Tibial artery (tissue), 4 donors: Measurements from ENCODE around the gene MEIS2.
"Not testable (repeated sequence)": the region's sequence is repeated elsewhere in the genome, so short reads cannot be mapped to it uniquely, and the experiment has no call there.

Experiments used
- DNase-seq, 2 donors: peaks; one replicate each; pipeline ENCODE4 v3.0.0-alpha.2; 2019
- H3K27ac ChIP-seq, 2 donors: fragments of 200-600 bp; sonication (generic) in 1 of 2; 1 replicate in 1 of 2; 2 replicates in 1 of 2; pipeline ENCODE4 v1.5.1; 2018 to 2019; ENCODE audit warnings: mild to moderate bottlenecking in 1 of 2
- H3K27me3 ChIP-seq, 2 donors: fragments of 200-600 bp; sonication (generic) in 1 of 2; one replicate each; pipeline versions ENCODE4 v1.5.1 to v1.6.0; 2016 to 2019
- H3K36me3 ChIP-seq, 3 donors: fragments of 200-600 bp; sonication (generic) in 2 of 3; one replicate each; pipeline ENCODE4 v1.5.1; 2016 to 2019; ENCODE audit warnings: mild to moderate bottlenecking in 2 of 3
- H3K4me1 ChIP-seq, 4 donors: fragments of 200-600 bp; sonication (generic) in 2 of 4; 1 replicate in 3 of 4; 2 replicates in 1 of 4; pipeline ENCODE4 v1.5.1; 2016 to 2019
- H3K4me3 ChIP-seq, 2 donors: fragments of 200-600 bp; sonication (generic) in 1 of 2; 1 replicate in 1 of 2; 2 replicates in 1 of 2; pipeline ENCODE4 v1.5.1; 2018 to 2019; ENCODE audit warnings: mild to moderate bottlenecking in 2 of 2
- H3K9me3 ChIP-seq, 3 donors: fragments of 200-600 bp; sonication (generic) in 1 of 3; one replicate each; pipeline ENCODE4 v1.5.1; 2016 to 2019
- CTCF ChIP-seq, 2 experiments: fragments of 200-600 bp in 1 of 2; fragments of 450-650 bp in 1 of 2; IDR thresholded peaks; one replicate each; pipeline ENCODE4 v1.5.1; 2017 to 2019; ENCODE audit warnings: antibody characterized with exemption in 2 of 2, mild to moderate bottlenecking in 1 of 2, moderate library complexity in 1 of 2
- intact Hi-C: fragments of 100-400 bp; cut with DNase I; formaldehyde crosslinking; loops from one replicate; pipeline ENCODE4 v1.15.0; 2023; ENCODE audit warnings: low total_unique reads

MEIS2 gene

DNA sequence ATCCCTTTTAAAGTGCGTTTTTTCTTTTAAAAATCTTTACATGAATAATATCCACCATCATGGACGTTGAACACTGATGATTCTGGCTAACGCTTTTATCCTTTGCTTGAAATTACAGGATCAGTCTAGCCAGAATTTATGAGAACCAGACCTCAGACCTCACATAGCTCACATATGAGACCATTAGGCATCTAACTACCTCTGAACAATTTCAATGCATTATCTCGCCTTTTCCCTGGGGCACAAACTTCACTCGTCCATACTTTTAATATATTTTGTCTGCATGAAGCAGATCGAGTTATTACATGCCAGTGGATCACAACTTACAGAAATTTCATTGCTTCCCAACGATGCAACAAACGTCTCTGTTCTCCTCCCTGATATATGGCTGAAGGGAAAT lies 105.6 kb downstream of the MEIS2 start:
- Histone ChIP-seq H3K4me1 (no peaks in the 10 kb centered on the region), H3K36me3 (no peaks in the 10 kb centered on the region), H3K4me3 (no peak overlapping the region), H3K27ac (no peak overlapping the region), H3K9me3 (no peaks in the 10 kb centered on the region), H3K27me3 (no peaks in the 10 kb centered on the region)
- DNase-seq = no peak
- intact Hi-C loops = no loop called here
- TF ChIP-seq CTCF (IDR thresholded peaks at IDR 0.05) = no peak

DNA sequence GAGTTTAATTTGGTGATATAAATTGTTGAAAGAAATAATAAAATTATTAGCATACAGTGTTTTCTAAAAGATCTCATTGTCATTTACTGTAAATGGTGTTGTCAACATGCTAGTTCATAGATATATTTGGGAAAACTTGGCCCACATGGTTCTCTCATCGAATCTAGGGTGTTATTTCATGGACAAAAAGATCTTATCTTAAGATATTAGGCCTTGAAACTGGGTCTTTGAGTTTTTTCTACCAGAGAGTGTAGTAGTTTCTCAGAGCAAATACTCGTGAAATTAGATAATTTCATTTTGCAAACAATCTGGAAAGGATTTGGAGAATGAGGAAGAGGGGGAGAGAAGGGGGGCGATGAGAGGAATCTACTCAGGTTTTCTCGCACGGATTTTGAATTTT lies 107.9 kb downstream of the MEIS2 start:
- TF ChIP-seq CTCF (IDR thresholded peaks at IDR 0.05) = no peak
- intact Hi-C loops = no loop called here

GRCh38 chr15:36988947-36989346 lies 111.4 kb downstream of the MEIS2 start:
- DNase-seq = no peak
- Histone ChIP-seq H3K27me3 (no peaks in the 10 kb centered on the region), H3K27ac (no peak overlapping the region), H3K9me3 (peaks cover 0 to 10% (median 0%) of the 10 kb centered on the region in 3 donors), H3K4me3 (no peak overlapping the region), H3K4me1 (no peaks in the 10 kb centered on the region), H3K36me3 (peaks cover 0 to 5% (median 0%) of the 10 kb centered on the region in 3 donors)
- no peak for TF ChIP-seq CTCF (IDR thresholded peaks at IDR 0.05)
- intact Hi-C loops = no loop called here

More for the DNA sequence above, 107.9 kb downstream of the MEIS2 start:
- H3K27ac ChIP-seq = no peak overlapping the region
- no peaks in the 10 kb centered on the region for H3K4me1 ChIP-seq
- no peaks in the 10 kb centered on the region for H3K36me3 ChIP-seq
- no peak for DNase-seq
- H3K4me3 ChIP-seq = no peak overlapping the region
- H3K9me3 ChIP-seq = no peaks in the 10 kb centered on the region
- H3K27me3 ChIP-seq = no peaks in the 10 kb centered on the region

DNA sequence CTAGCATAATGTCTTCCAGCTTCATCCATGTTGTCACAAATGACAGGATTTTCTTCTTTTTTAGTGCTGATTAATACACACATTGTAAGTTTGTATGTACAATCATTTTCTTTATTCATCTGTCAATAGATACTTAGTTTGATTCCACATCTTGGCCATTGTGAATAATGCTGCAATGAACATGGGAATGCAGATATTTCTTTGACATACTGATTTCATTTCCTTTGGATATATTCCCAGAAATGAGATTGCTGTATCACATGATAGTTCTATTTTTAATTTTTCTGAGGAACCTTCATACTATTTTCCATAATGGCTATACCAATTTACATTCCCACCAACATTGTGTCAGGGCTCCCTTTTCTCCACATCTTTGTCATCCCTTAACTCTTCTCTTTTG lies 117.9 kb downstream of the MEIS2 start:
- H3K4me3 ChIP-seq = no peak overlapping the region
- TF ChIP-seq CTCF (IDR thresholded peaks at IDR 0.05) = no peak
- intact Hi-C loops = no loop called here
- no peaks in the 10 kb centered on the region for H3K4me1 ChIP-seq
- peaks cover 0 to 5% (median 0%) of the 10 kb centered on the region in 3 donors for H3K36me3 ChIP-seq
- no peaks in the 10 kb centered on the region for H3K27me3 ChIP-seq
- DNase-seq = no peak
- H3K9me3 ChIP-seq = peaks cover 0 to 14% (median 3%) of the 10 kb centered on the region in 3 donors
- no peak overlapping the region for H3K27ac ChIP-seq

GRCh38 chr15:36980281-36980680 lies 120.1 kb downstream of the MEIS2 start:
- peaks cover 0 to 14% (median 3%) of the 10 kb centered on the region in 3 donors for H3K9me3 ChIP-seq
- DNase-seq, H3K36me3 ChIP-seq, H3K27me3 ChIP-seq, H3K4me1 ChIP-seq, intact Hi-C loops, H3K27ac ChIP-seq, H3K4me3 ChIP-seq: not testable (repeated sequence)

DNA sequence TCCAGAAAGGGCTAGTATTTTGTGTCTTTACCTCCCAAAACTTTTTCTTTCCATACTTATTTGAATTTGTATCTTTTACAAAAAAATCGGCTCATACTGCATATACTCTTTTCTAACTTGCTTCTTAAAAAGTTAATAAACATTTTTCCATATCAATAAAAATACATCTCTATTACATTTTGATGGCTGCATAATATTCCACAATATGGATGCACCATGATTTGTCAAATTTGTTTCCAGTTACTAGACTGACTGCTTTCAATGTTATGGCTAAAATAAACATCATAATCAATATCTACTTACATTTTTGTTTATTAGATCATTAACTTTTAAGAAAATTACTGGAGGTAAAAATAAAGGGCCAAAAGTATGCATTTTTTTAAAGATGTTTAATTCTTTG lies 121.7 kb downstream of the MEIS2 start:
- no peaks in the 10 kb centered on the region for H3K4me1 ChIP-seq
- H3K36me3 ChIP-seq = no peaks in the 10 kb centered on the region
- H3K4me3 ChIP-seq = no peak overlapping the region
- no peak overlapping the region for H3K27ac ChIP-seq
- peaks cover 0 to 3% (median 1%) of the 10 kb centered on the region in 3 donors for H3K9me3 ChIP-seq
- no peaks in the 10 kb centered on the region for H3K27me3 ChIP-seq
- intact Hi-C loops = no loop called here
- no peak for DNase-seq
- TF ChIP-seq CTCF (IDR thresholded peaks at IDR 0.05) = no peak
